HG03097 (cell line): ENCODE results near the gene KIR2DL1.
"Not testable (repeated sequence)": the region's sequence is repeated elsewhere in the genome, so short reads cannot be mapped to it uniquely, and the experiment has no call there.

Source experiments
- ATAC-seq: cut with Tn5 transposase; IDR thresholded peaks from one replicate; pipeline ENCODE4 v1.9.1; 2021; ENCODE audit not compliant: unreplicated experiment, low FRiP score

KIR2DL1 gene

GRCh38 chr19:54769646-54770045 lies at the start of gene KIR2DL1:
TSS of gene KIR2DL1 (plus strand) at chr19:54769793. CDS start at chr19:54769851, 58 bp downstream.
- ATAC-seq = not testable (repeated sequence)

GRCh38 chr19:54724142-54724541 lies 45.5 kb upstream of the KIR2DL1 start, which contains the start of gene KIR3DL3:
TSS of gene KIR3DL3 (plus strand) at chr19:54724442. CDS start at chr19:54724497, 55 bp downstream.
- no peak for ATAC-seq

GRCh38 chr19:54724644-54725043 lies 44.9 kb upstream of the KIR2DL1 start:
- ATAC-seq = no peak

- ATAC-seq = no peak
These were observed 44.3 kb upstream of the KIR2DL1 start for GRCh38 chr19:54725321-54725720.

GRCh38 chr19:54727562-54727961 lies 42.0 kb upstream of the KIR2DL1 start:
- no peak for ATAC-seq

- ATAC-seq = no peak
These were observed 41.4 kb upstream of the KIR2DL1 start for GRCh38 chr19:54728167-54728566.

GRCh38 chr19:54729416-54730188 lies 40.0 kb upstream of the KIR2DL1 start:
- no peak for ATAC-seq

- no peak for ATAC-seq
These were observed 38.4 kb upstream of the KIR2DL1 start for GRCh38 chr19:54731191-54731590.

GRCh38 chr19:54738306-54738705 lies 31.3 kb upstream of the KIR2DL1 start, which contains the start of gene KIR2DL3:
TSS of gene KIR2DL3 (plus strand) at chr19:54738513. CDS start at chr19:54738546, 33 bp downstream.
- ATAC-seq = not testable (repeated sequence)

GRCh38 chr19:54738715-54739114 lies 30.9 kb upstream of the KIR2DL1 start:
- no peak for ATAC-seq

- ATAC-seq = no peak
These were observed 29.8 kb upstream of the KIR2DL1 start for GRCh38 chr19:54739587-54740497.

GRCh38 chr19:54741950-54742349 lies 27.6 kb upstream of the KIR2DL1 start:
- not testable (repeated sequence) for ATAC-seq

- ATAC-seq = not testable (repeated sequence)
These were observed 25.5 kb upstream of the KIR2DL1 start for GRCh38 chr19:54744080-54744479.

GRCh38 chr19:54747614-54748322 lies 21.8 kb upstream of the KIR2DL1 start:
- not testable (repeated sequence) for ATAC-seq

- not testable (repeated sequence) for ATAC-seq
These were observed 19.3 kb upstream of the KIR2DL1 start for GRCh38 chr19:54750276-54750675.

- ATAC-seq = not testable (repeated sequence)
These were observed 13.1 kb upstream of the KIR2DL1 start for GRCh38 chr19:54756204-54757110.

- ATAC-seq = not testable (repeated sequence)
These were observed 11.0 kb upstream of the KIR2DL1 start for GRCh38 chr19:54758577-54758976.

- ATAC-seq = not testable (repeated sequence)
These were observed 5.4 kb upstream of the KIR2DL1 start for GRCh38 chr19:54764219-54764618.

- not testable (repeated sequence) for ATAC-seq
These were observed 3.1 kb upstream of the KIR2DL1 start for GRCh38 chr19:54766464-54766863.
